ENCODE results near the gene PRRT4. TPM values are rescaled to one million over a fixed set of nuclear protein-coding genes. Genes with fewer than 3 reads are reported as not detected.

The PRRT4 gene
- total and polyA plus RNA-seq, 4 donors = 0.13 to 0.14 TPM; not detected in 2

- TF ChIP-seq SP1 (IDR thresholded peaks at IDR 0.05) (no peak), MAX (IDR thresholded peaks at IDR 0.05) (no peak), FOXA1 (IDR thresholded peaks at IDR 0.05) (no peak), ATF3 (IDR thresholded peaks at IDR 0.05) (no peak), JUND (IDR thresholded peaks at IDR 0.05) (no peak), EGR1 (IDR thresholded peaks at IDR 0.05; ENCODE audit: low read depth in 2 of 2) (no peak), FOXA2 (IDR thresholded peaks at IDR 0.05) (no peak), TAF1 (conservative IDR thresholded peaks at IDR 0.05) (no peak)
These were observed 52.4 kb downstream of the PRRT4 start (continued) for GRCh38 chr7:128309124-128309523.

- peaks cover 5 to 68% (median 45%) of the 10 kb centered on the region in 4 donors for H3K36me3 ChIP-seq (ENCODE audit: control insufficient read depth in 4 of 4, insufficient read depth in 3 of 4, low read depth in 1 of 4, low read length in 3 of 4)
- WGBS = 95% methylated on average over 2 of the region's 2 CpGs
- no peak for TF ChIP-seq TAF1 (conservative IDR thresholded peaks at IDR 0.05)
- no peaks in the 10 kb centered on the region for H3K27me3 ChIP-seq (ENCODE audit: control insufficient read depth in 4 of 4, insufficient read depth in 4 of 4, low read length in 3 of 4)
- no peak for DNase-seq (ENCODE audit: low spot score)
- H3K9me3 ChIP-seq (ENCODE audit: control insufficient read depth in 4 of 4, low read length in 3 of 4) = no peaks in the 10 kb centered on the region
- no peak overlapping the region for H3K4me3 ChIP-seq (ENCODE audit: low read depth in 1 of 3, low read length in 3 of 3)
- H3K4me1 ChIP-seq (ENCODE audit: control insufficient read depth in 4 of 4, insufficient read depth in 4 of 4, low read length in 3 of 4) = no peaks in the 10 kb centered on the region
- H3K9ac ChIP-seq (ENCODE audit: low read depth in 1 of 2, low read length in 2 of 2) = no peak overlapping the region
- no peak overlapping the region for H3K27ac ChIP-seq (ENCODE audit: low read depth in 1 of 2, low read length in 2 of 2)
These were observed 54.4 kb downstream of the PRRT4 start for GRCh38 chr7:128307061-128307460.

GRCh38 chr7:128304212-128304611, 57.3 kb downstream of the PRRT4 start:
- H3K27me3 ChIP-seq (ENCODE audit: control insufficient read depth in 4 of 4, insufficient read depth in 4 of 4, low read length in 3 of 4) = no peaks in the 10 kb centered on the region
- H3K4me1 ChIP-seq (ENCODE audit: control insufficient read depth in 4 of 4, insufficient read depth in 4 of 4, low read length in 3 of 4) = no peaks in the 10 kb centered on the region
- peaks cover 0 to 48% (median 24%) of the 10 kb centered on the region in 4 donors for H3K36me3 ChIP-seq (ENCODE audit: control insufficient read depth in 4 of 4, insufficient read depth in 3 of 4, low read depth in 1 of 4, low read length in 3 of 4)
- no peak overlapping the region for H3K27ac ChIP-seq (ENCODE audit: low read depth in 1 of 2, low read length in 2 of 2)
- H3K9ac ChIP-seq (ENCODE audit: low read depth in 1 of 2, low read length in 2 of 2) = no peak overlapping the region
- WGBS = 95% methylated on average over 1 of the region's 1 CpG
- TF ChIP-seq RAD21 (IDR thresholded peaks at IDR 0.05) (no peak), HNF4G (IDR thresholded peaks at IDR 0.05) (no peak), TAF1 (conservative IDR thresholded peaks at IDR 0.05) (no peak), YY1 (IDR thresholded peaks at IDR 0.05) (no peak), ZBTB33 (IDR thresholded peaks at IDR 0.05) (no peak), CTCF (IDR thresholded peaks at IDR 0.05; ENCODE audit: low read depth, low read length, missing input control) (no peak), EGR1 (IDR thresholded peaks at IDR 0.05; ENCODE audit: low read depth in 2 of 2) (no peak), FOXA1 (IDR thresholded peaks at IDR 0.05) (no peak), FOXA2 (IDR thresholded peaks at IDR 0.05) (no peak)
- no peak for DNase-seq (ENCODE audit: low spot score)
- no peaks in the 10 kb centered on the region for H3K9me3 ChIP-seq (ENCODE audit: control insufficient read depth in 4 of 4, low read length in 3 of 4)
- H3K4me3 ChIP-seq (ENCODE audit: low read depth in 1 of 3, low read length in 3 of 3) = no peak overlapping the region

GRCh38 chr7:128303643-128304042, 57.8 kb downstream of the PRRT4 start:
- no peak overlapping the region for H3K27ac ChIP-seq (ENCODE audit: low read depth in 1 of 2, low read length in 2 of 2)
- peaks cover 0 to 45% (median 21%) of the 10 kb centered on the region in 4 donors for H3K36me3 ChIP-seq (ENCODE audit: control insufficient read depth in 4 of 4, insufficient read depth in 3 of 4, low read depth in 1 of 4, low read length in 3 of 4)
- DNase-seq (ENCODE audit: low spot score) = no peak
- H3K27me3 ChIP-seq (ENCODE audit: control insufficient read depth in 4 of 4, insufficient read depth in 4 of 4, low read length in 3 of 4) = no peaks in the 10 kb centered on the region
- H3K4me3 ChIP-seq (ENCODE audit: low read depth in 1 of 3, low read length in 3 of 3) = no peak overlapping the region
- TF ChIP-seq RAD21 (IDR thresholded peaks at IDR 0.05) (no peak), FOXA2 (IDR thresholded peaks at IDR 0.05) (no peak), HNF4G (IDR thresholded peaks at IDR 0.05) (no peak), RXRA (IDR thresholded peaks at IDR 0.05) (peak in 1 of 2 donors; percentile 19)
- no peak overlapping the region for H3K9ac ChIP-seq (ENCODE audit: low read depth in 1 of 2, low read length in 2 of 2)
- H3K9me3 ChIP-seq (ENCODE audit: control insufficient read depth in 4 of 4, low read length in 3 of 4) = no peaks in the 10 kb centered on the region
- 91% methylated on average over 5 of the region's 5 CpGs for WGBS
- H3K4me1 ChIP-seq (ENCODE audit: control insufficient read depth in 4 of 4, insufficient read depth in 4 of 4, low read length in 3 of 4) = no peaks in the 10 kb centered on the region

Measured in liver (tissue), 9 donors.